H9 (cell line): ENCODE measurements around the gene GPX2. TPM values are rescaled to one million over a fixed set of nuclear protein-coding genes. Genes with fewer than 3 reads are reported as not detected.

Experiments
- DNase-seq: peaks from one replicate; pipeline ENCODE4 v3.0.0-alpha.2; 2017
- H2AFZ ChIP-seq: one replicate; pipeline ENCODE4 v1.6.1; 2013; ENCODE audit warnings: mild to moderate bottlenecking, low read length, control low read depth, moderate library complexity
- H2AK5ac ChIP-seq: 2 replicates; pipeline ENCODE4 v1.6.1; 2013; ENCODE audit warnings: low read length, control low read depth, mixed read lengths; ENCODE audit not compliant: insufficient read length
- H2BK120ac ChIP-seq: one replicate; pipeline ENCODE4 v1.6.1; 2013; ENCODE audit warnings: low read depth, mild to moderate bottlenecking, low read length, control low read depth, inconsistent platforms; ENCODE audit not compliant: poor library complexity, severe bottlenecking
- H2BK12ac ChIP-seq: 2 replicates; pipeline ENCODE4 v1.6.1; 2013; ENCODE audit warnings: low read length, control low read depth, mixed read lengths, low read depth; ENCODE audit not compliant: insufficient read length
- H2BK15ac ChIP-seq: 2 replicates; pipeline ENCODE4 v1.6.1; 2013; ENCODE audit warnings: low read depth, low read length, control low read depth
- H2BK20ac ChIP-seq: one replicate; pipeline ENCODE4 v1.6.1; 2013; ENCODE audit warnings: low read depth, mild to moderate bottlenecking, low read length, control low read depth, inconsistent platforms; ENCODE audit not compliant: poor library complexity, severe bottlenecking
- H2BK5ac ChIP-seq: 2 replicates; pipeline ENCODE4 v1.6.1; 2013; ENCODE audit warnings: low read length, control low read depth, mixed read lengths; ENCODE audit not compliant: insufficient read length
- H3K14ac ChIP-seq: 2 replicates; pipeline ENCODE4 v1.6.1; 2013; ENCODE audit warnings: low read length, control low read depth; ENCODE audit not compliant: insufficient read depth
- H3K18ac ChIP-seq: 2 replicates; pipeline ENCODE4 v1.6.1; 2013; ENCODE audit warnings: low read depth, mild to moderate bottlenecking, mixed read lengths, low read length, control low read depth; ENCODE audit not compliant: insufficient read length
- H3K23ac ChIP-seq: 2 replicates; pipeline ENCODE4 v1.6.1; 2013; ENCODE audit warnings: low read length, control low read depth, mixed read lengths, low read depth; ENCODE audit not compliant: insufficient read length
- H3K23me2 ChIP-seq: 2 replicates; pipeline ENCODE4 v1.6.1; 2013; ENCODE audit warnings: low read depth, mild to moderate bottlenecking, mixed read lengths, low read length, control low read depth; ENCODE audit not compliant: insufficient read length, poor library complexity, severe bottlenecking
- H3K27ac ChIP-seq: 2 replicates; pipeline ENCODE4 v1.5.1; 2013; ENCODE audit warnings: low read length, control low read depth, mixed read lengths, low read depth; ENCODE audit not compliant: insufficient read length
- H3K27me3 ChIP-seq: 2 replicates; pipeline ENCODE4 v1.6.1; 2013; ENCODE audit warnings: low read length, control low read depth, inconsistent platforms; ENCODE audit not compliant: insufficient read depth
- H3K4ac ChIP-seq: 2 replicates; pipeline ENCODE4 v1.6.1; 2013; ENCODE audit warnings: low read depth, mild to moderate bottlenecking, control low read depth, inconsistent platforms, low read length, moderate library complexity
- H3K4me1 ChIP-seq: 2 replicates; pipeline ENCODE4 v1.6.1; 2013; ENCODE audit warnings: low read length, control low read depth, inconsistent platforms; ENCODE audit not compliant: insufficient read depth
- H3K4me2 ChIP-seq: 2 replicates; pipeline ENCODE4 v1.6.1; 2013; ENCODE audit warnings: low read length, control low read depth, mixed read lengths; ENCODE audit not compliant: insufficient read length, insufficient read depth
- H3K56ac ChIP-seq: 2 replicates; pipeline ENCODE4 v1.6.1; 2013; ENCODE audit warnings: low read depth, mild to moderate bottlenecking, mixed read lengths, low read length, control low read depth; ENCODE audit not compliant: insufficient read length
- H3K79me1 ChIP-seq: 2 replicates; pipeline ENCODE4 v1.6.1; 2013; ENCODE audit warnings: low read depth, mild to moderate bottlenecking, moderate library complexity, low read length, control low read depth, inconsistent platforms; ENCODE audit not compliant: insufficient read depth, poor library complexity, severe bottlenecking
- H3K79me2 ChIP-seq: 2 replicates; pipeline ENCODE4 v1.6.1; 2013; ENCODE audit warnings: low read length, control low read depth, inconsistent platforms; ENCODE audit not compliant: insufficient read depth
- H3K9ac ChIP-seq: 2 replicates; pipeline ENCODE4 v1.6.1; 2013; ENCODE audit warnings: low read length, control low read depth, mixed read lengths; ENCODE audit not compliant: insufficient read length; ENCODE audit errors: extremely low read depth
- H3K9me3 ChIP-seq: one replicate; pipeline ENCODE4 v1.6.1; 2013; ENCODE audit warnings: low read depth, low read length, inconsistent platforms; ENCODE audit not compliant: control insufficient read depth
- H3T11ph ChIP-seq: one replicate; pipeline ENCODE4 v1.6.1; 2013; ENCODE audit warnings: mild to moderate bottlenecking, low read length, control low read depth, inconsistent platforms
- H4K20me1 ChIP-seq: one replicate; pipeline ENCODE4 v1.6.1; 2013; ENCODE audit not compliant: control insufficient read depth, insufficient read length, insufficient read depth
- H4K5ac ChIP-seq: 2 replicates; pipeline ENCODE4 v1.6.1; 2013; ENCODE audit warnings: low read depth, mild to moderate bottlenecking, mixed read lengths, low read length, control low read depth; ENCODE audit not compliant: insufficient read length
- H4K8ac ChIP-seq: replicated peaks from 2 replicates; pipeline ENCODE4 v1.6.1; 2013; ENCODE audit warnings: low read length, control low read depth, mixed read lengths, low read depth; ENCODE audit not compliant: insufficient read length
- H4K91ac ChIP-seq: 2 replicates; pipeline ENCODE4 v1.6.1; 2013; ENCODE audit warnings: low read depth, mild to moderate bottlenecking, moderate library complexity, mixed read lengths, low read length, control low read depth; ENCODE audit not compliant: insufficient read length
- H3K27ac Mint-ChIP-seq, 3 experiments: 2 replicates in 2 of 3; 3 replicates in 1 of 3; pipeline ENCODE4 v1.8.0; 2020 to 2021; ENCODE audit warnings: mixed read lengths in 3 of 3, mild to moderate bottlenecking in 1 of 3, moderate library complexity in 1 of 3
- H3K27me3 Mint-ChIP-seq: 2 replicates; pipeline ENCODE4 v1.8.0; 2021; ENCODE audit warnings: low read depth, mild to moderate bottlenecking, moderate library complexity, mixed read lengths
- H3K36me3 Mint-ChIP-seq, 3 experiments: 2 replicates in 2 of 3; 3 replicates in 1 of 3; pipeline ENCODE4 v1.8.0; 2020 to 2021; ENCODE audit warnings: low read depth in 3 of 3, mixed read lengths in 3 of 3; ENCODE audit not compliant: insufficient read depth in 1 of 3
- H3K4me1 Mint-ChIP-seq, 2 experiments: 2 replicates each; pipeline ENCODE4 v1.8.0; 2020; ENCODE audit warnings: mixed read lengths in 2 of 2
- H3K4me3 Mint-ChIP-seq, 2 experiments: 2 replicates in 1 of 2; 3 replicates in 1 of 2; pipeline ENCODE4 v1.8.0; 2020 to 2021; ENCODE audit warnings: mild to moderate bottlenecking in 2 of 2, mixed read lengths in 2 of 2, moderate library complexity in 1 of 2
- H3K9me3 Mint-ChIP-seq, 2 experiments: 2 replicates in 1 of 2; 3 replicates in 1 of 2; pipeline ENCODE4 v1.8.0; 2020; ENCODE audit warnings: mild to moderate bottlenecking in 2 of 2, mixed read lengths in 2 of 2, moderate library complexity in 1 of 2
- CTCF ChIP-seq: fragments of 200-600 bp; sonication (generic); conservative IDR thresholded peaks from 3 replicates; pipeline ENCODE4 v1.8.0; 2021; ENCODE audit warnings: antibody characterized with exemption, mild to moderate bottlenecking
- WGBS: extraction: QIAGEN DNeasy Blood & Tissue Kit; methylation state at CpG from one replicate; pipeline ENCODE4 v1.1.7; 2013; ENCODE audit warnings: missing lambda C conversion rate, low lambda C conversion rate, mixed read lengths; ENCODE audit not compliant: insufficient read length; ENCODE audit errors: extremely low coverage; 5-methylcytosine and 5-hydroxymethylcytosine counted together
- total RNA-seq: library from RNA; stranded (reverse); gene quantifications from 2 replicates; pipeline ENCODE4 v1.2.1, GENCODE V29; 2021

Gene GPX2
- total RNA-seq, 1 experiment from 2014 or later, result 0.79 TPM

DNA sequence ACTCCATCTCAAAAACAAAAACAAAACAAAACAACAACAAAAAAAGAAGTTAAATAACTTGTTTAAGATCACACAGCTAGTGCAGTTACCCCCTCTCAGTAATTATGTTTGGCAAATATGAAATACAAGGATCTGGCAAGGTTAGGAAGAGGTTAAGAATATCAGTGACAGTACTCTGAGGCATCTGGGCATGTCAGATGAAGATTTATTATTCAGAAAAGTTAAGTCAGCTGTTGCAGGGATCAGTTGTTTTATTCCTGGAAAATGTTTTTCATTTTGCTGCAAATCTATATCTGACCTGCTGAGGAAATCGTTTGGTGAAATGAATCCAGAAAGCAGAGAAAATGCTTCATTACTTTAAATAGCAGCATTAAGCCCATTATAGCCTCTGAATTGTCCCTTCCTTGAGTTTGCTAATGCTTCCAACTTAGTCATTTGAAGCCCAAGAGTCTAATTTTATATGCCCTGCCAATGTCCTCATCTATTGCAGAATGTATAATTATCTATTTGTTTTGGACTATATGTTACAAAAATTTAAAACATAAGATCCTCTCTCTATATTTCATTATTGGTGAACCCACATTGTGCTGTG is 8.1 kb downstream of the GPX2 start:
- H3K36me3 Mint-ChIP-seq, result peaks cover 0 to 34% (median 22%) of the 10 kb centered on the region in 3 experiments; a peak in 6 of 7 replicates
- Histone ChIP-seq H2AK5ac (no peak overlapping the region), H3K27ac (no peak overlapping the region), H3K27me3 (no peaks in the 10 kb centered on the region), H2BK12ac (no peak overlapping the region), H2BK15ac (no peak overlapping the region), H3K23me2 (no peaks in the 10 kb centered on the region), H3K56ac (no peak overlapping the region), H3K79me2 (no peaks in the 10 kb centered on the region), H4K20me1 (no peaks in the 10 kb centered on the region), H4K5ac (no peak overlapping the region), H3K23ac (no peak overlapping the region), H3K18ac (no peak overlapping the region), H3T11ph (no peak overlapping the region), H3K4me1 (no peaks in the 10 kb centered on the region), H2BK20ac (no peak overlapping the region), H2AFZ (no peak overlapping the region), H4K91ac (no peak overlapping the region), H3K9ac (no peak overlapping the region), H3K4ac (no peak overlapping the region), H2BK120ac (no peak overlapping the region), H3K79me1 (no peaks in the 10 kb centered on the region), H2BK5ac (no peak overlapping the region), H4K8ac (no peak overlapping the region), H3K14ac (no peak overlapping the region), H3K4me2 (no peak overlapping the region), H3K9me3 (no peaks in the 10 kb centered on the region)
- no peak overlapping the region; a peak in 1 of 7 replicates for H3K27ac Mint-ChIP-seq
- no peak for DNase-seq
- no peak for TF ChIP-seq CTCF
- no peaks in the 10 kb centered on the region for H3K9me3 Mint-ChIP-seq
- H3K4me1 Mint-ChIP-seq, result no peaks in the 10 kb centered on the region
- no CpG with 5 or more reads among the region's 1 CpG for WGBS
- no peaks in the 10 kb centered on the region for H3K27me3 Mint-ChIP-seq
- no peak overlapping the region for H3K4me3 Mint-ChIP-seq
